Neuronal stem cell (in vitro differentiated cells): ENCODE results near the gene LRCH3.

Experiments
- DNase-seq: peaks from one replicate; pipeline ENCODE4 v3.0.0-alpha.2; 2013; ENCODE audit warnings: low spot score
- H2AFZ ChIP-seq: one replicate; pipeline ENCODE4 v1.6.1; 2013; ENCODE audit warnings: mild to moderate bottlenecking, low read length, inconsistent platforms
- H2AK5ac ChIP-seq: 2 replicates; pipeline ENCODE4 v1.6.1; 2013; ENCODE audit warnings: low read depth, mild to moderate bottlenecking, inconsistent platforms, low read length, moderate library complexity, mixed read lengths
- H2BK120ac ChIP-seq: 2 replicates; pipeline ENCODE4 v1.6.1; 2013; ENCODE audit warnings: low read depth, mild to moderate bottlenecking, inconsistent platforms, low read length, moderate library complexity, mixed read lengths
- H2BK12ac ChIP-seq: one replicate; pipeline ENCODE4 v1.6.1; 2013; ENCODE audit warnings: low read length, inconsistent platforms
- H2BK15ac ChIP-seq: 2 replicates; pipeline ENCODE4 v1.6.1; 2013; ENCODE audit warnings: mild to moderate bottlenecking, low read length, inconsistent platforms, mixed read lengths
- H2BK5ac ChIP-seq: one replicate; pipeline ENCODE4 v1.6.1; 2013; ENCODE audit warnings: inconsistent platforms, mild to moderate bottlenecking, low read length, moderate library complexity
- H3K14ac ChIP-seq: one replicate; pipeline ENCODE4 v1.6.1; 2013; ENCODE audit warnings: low read length, inconsistent platforms
- H3K18ac ChIP-seq: 2 replicates; pipeline ENCODE4 v1.6.1; 2013; ENCODE audit warnings: low read length, inconsistent platforms
- H3K23ac ChIP-seq: 2 replicates; pipeline ENCODE4 v1.6.1; 2013; ENCODE audit warnings: low read depth, mild to moderate bottlenecking, mixed read lengths, low read length, inconsistent platforms; ENCODE audit not compliant: poor library complexity
- H3K27ac ChIP-seq: replicated peaks from 3 replicates; pipeline ENCODE4 v1.5.1; 2013; ENCODE audit warnings: low read length, inconsistent platforms
- H3K27me3 ChIP-seq, 3 experiments: 2 replicates each; pipeline ENCODE4 v1.6.1; 2013; ENCODE audit warnings: low read length in 3 of 3, mild to moderate bottlenecking in 2 of 3, inconsistent platforms in 1 of 3, low read depth in 1 of 3, mixed read lengths in 1 of 3, moderate library complexity in 1 of 3; ENCODE audit not compliant: control insufficient read depth in 3 of 3, insufficient read depth in 3 of 3
- H3K36me3 ChIP-seq, 2 donors: replicated peaks in 1 of 2; 2 replicates each; pipeline ENCODE4 v1.6.1; 2013; ENCODE audit warnings: low read length in 2 of 2; ENCODE audit not compliant: control insufficient read depth in 2 of 2, insufficient read depth in 2 of 2
- H3K4ac ChIP-seq: 2 replicates; pipeline ENCODE4 v1.6.1; 2013; ENCODE audit warnings: inconsistent platforms, mild to moderate bottlenecking, low read length, moderate library complexity
- H3K4me1 ChIP-seq, 2 donors: 1 replicate in 1 of 2; 2 replicates in 1 of 2; pipeline ENCODE4 v1.6.1; 2013; ENCODE audit warnings: low read length in 2 of 2, low read depth in 1 of 2; ENCODE audit not compliant: control insufficient read depth in 2 of 2, insufficient read depth in 1 of 2
- H3K4me2 ChIP-seq: one replicate; pipeline ENCODE4 v1.6.1; 2013; ENCODE audit warnings: mild to moderate bottlenecking, low read length, inconsistent platforms; ENCODE audit not compliant: insufficient read depth, poor library complexity, severe bottlenecking
- H3K4me3 ChIP-seq, 2 donors: 2 replicates each; pipeline ENCODE4 v1.5.1; 2013; ENCODE audit warnings: low read length in 2 of 2, mild to moderate bottlenecking in 2 of 2, inconsistent platforms in 1 of 2, moderate library complexity in 1 of 2
- H3K79me1 ChIP-seq: one replicate; pipeline ENCODE4 v1.6.1; 2013; ENCODE audit warnings: low read depth, mild to moderate bottlenecking, inconsistent platforms, low read length, moderate library complexity
- H3K9ac ChIP-seq: one replicate; pipeline ENCODE4 v1.6.1; 2013; ENCODE audit warnings: mild to moderate bottlenecking, low read depth, low read length, inconsistent platforms; ENCODE audit not compliant: poor library complexity
- H3K9me3 ChIP-seq, 2 donors: replicated peaks in 1 of 2; 2 replicates each; pipeline versions ENCODE3 to v1.6.1; 2013; ENCODE audit warnings: low read length in 2 of 2, mild to moderate bottlenecking in 2 of 2, inconsistent platforms in 1 of 2, low read depth in 1 of 2, mixed read lengths in 1 of 2, moderate library complexity in 1 of 2; ENCODE audit not compliant: control insufficient read depth in 2 of 2, insufficient read depth in 1 of 2
- H4K8ac ChIP-seq: one replicate; pipeline ENCODE4 v1.6.1; 2013; ENCODE audit warnings: low read depth, mild to moderate bottlenecking, inconsistent platforms, low read length, moderate library complexity
- H4K91ac ChIP-seq: one replicate; pipeline ENCODE4 v1.6.1; 2013; ENCODE audit warnings: low read length, low read depth, mild to moderate bottlenecking, inconsistent platforms; ENCODE audit not compliant: poor library complexity
- WGBS, 2 donors: extraction: QIAGEN DNeasy Blood & Tissue Kit; methylation state at CpG; one replicate each; pipeline ENCODE4 v1.1.7; 2013; ENCODE audit warnings: missing lambda C conversion rate in 2 of 2, mixed read lengths in 1 of 2; ENCODE audit not compliant: insufficient read length in 2 of 2, insufficient replicate concordance in 1 of 2; ENCODE audit errors: extremely low coverage in 2 of 2; 5-methylcytosine and 5-hydroxymethylcytosine counted together

The LRCH3 gene

DNA sequence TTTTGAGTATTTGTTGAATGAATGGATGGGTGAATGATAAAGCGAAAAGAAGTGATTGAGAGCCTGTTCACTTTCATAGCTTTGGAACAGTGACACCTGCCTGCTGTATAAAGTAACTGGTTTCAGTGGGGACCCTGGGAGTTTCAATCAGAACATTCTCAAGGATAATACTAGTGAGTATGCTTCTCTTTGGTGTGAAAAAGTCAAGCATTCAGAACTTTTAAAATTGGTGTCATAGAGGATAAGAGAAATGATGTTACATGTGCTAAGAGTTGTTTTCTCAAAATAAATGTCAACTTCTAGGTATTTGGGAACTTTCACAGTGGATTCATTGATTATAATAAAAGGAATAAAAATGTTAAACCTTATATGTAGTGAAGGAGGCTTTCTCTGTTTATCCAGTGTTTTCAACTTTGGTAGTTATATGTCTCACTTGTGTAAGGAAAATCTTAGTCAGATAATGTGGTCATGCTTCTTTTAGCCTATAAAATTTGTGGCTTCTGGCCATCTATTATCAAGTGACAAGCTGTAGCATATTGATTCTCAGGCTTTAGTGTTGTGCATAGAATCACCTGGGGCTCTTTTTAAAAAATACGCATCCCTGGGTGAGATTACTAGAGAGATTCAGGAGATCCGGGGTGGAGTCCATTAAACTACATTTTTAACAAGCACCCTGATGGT is 11.9 kb downstream of the LRCH3 start:
- no peak overlapping the region for H3K23ac ChIP-seq
- H2AK5ac ChIP-seq, result no peak overlapping the region
- H3K14ac ChIP-seq, result no peak overlapping the region
- peaks cover 0 to under 1% of the 10 kb centered on the region in 2 donors for H3K4me1 ChIP-seq
- H2BK5ac ChIP-seq, result no peak overlapping the region
- peaks cover 0 to 9% of the 10 kb centered on the region in 2 donors for H3K9me3 ChIP-seq
- no peak overlapping the region for H3K4me2 ChIP-seq
- no peak overlapping the region for H3K4me3 ChIP-seq
- no peak overlapping the region for H3K27ac ChIP-seq
- no peak overlapping the region for H3K18ac ChIP-seq
- 100% methylated on average over 1 of the region's 3 CpGs; no CpG with 5 or more reads in 1 of the 2 donors for WGBS, 2 donors
- H3K27me3 ChIP-seq, result no peaks in the 10 kb centered on the region
- no peaks in the 10 kb centered on the region for H3K79me1 ChIP-seq
- H3K9ac ChIP-seq, result no peak overlapping the region
- no peak overlapping the region for H4K8ac ChIP-seq
- H2AFZ ChIP-seq, result no peak overlapping the region
- H4K91ac ChIP-seq, result no peak overlapping the region
- H2BK120ac ChIP-seq, result no peak overlapping the region
- H2BK12ac ChIP-seq, result no peak overlapping the region
- DNase-seq, result no peak
- peaks cover 0 to 27% of the 10 kb centered on the region in 2 donors for H3K36me3 ChIP-seq
- no peak overlapping the region for H3K4ac ChIP-seq
- no peak overlapping the region for H2BK15ac ChIP-seq

- Histone ChIP-seq H2BK12ac (no peak overlapping the region), H3K36me3 (peaks cover 0 to 26% of the 10 kb centered on the region in 2 donors)
Observed at GRCh38 chr3:197804511-197804910, 13.5 kb downstream of the LRCH3 start.

DNA sequence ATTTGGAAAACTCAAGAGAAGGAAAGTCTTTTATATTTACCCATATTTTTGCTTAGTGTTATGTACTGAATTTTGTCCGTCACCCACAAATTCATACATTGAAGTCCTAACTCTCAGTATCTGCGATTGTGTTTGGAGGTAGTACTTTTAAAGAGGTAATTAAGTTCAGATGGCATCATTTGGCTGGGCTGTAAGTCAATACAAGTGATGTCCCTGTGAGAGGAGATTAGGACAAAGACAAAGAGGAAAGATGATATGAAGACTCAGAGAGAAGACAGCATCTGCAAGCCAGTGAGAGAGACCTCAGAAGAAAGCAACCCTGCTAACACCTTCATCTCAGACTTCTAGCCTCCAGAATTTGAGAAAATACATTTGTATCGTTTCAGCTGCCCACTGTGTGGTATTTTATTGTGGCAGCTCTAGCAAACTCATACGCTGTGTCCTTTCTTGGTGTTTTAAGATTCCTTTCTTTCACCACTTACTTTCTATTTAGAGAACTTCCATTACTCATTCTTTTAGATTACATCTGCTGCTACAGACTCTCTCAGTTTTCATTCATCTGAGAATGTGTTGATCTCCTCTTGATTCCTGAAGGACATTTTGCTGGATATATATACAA is 17.0 kb downstream of the LRCH3 start:
- Histone ChIP-seq H2BK120ac (no peak overlapping the region), H3K23ac (no peak overlapping the region), H3K4ac (no peak overlapping the region), H3K79me1 (no peaks in the 10 kb centered on the region), H3K4me1 (peaks cover 0 to 2% of the 10 kb centered on the region in 2 donors), H2BK12ac (no peak overlapping the region), H2BK15ac (no peak overlapping the region), H3K27ac (no peak overlapping the region), H4K8ac (no peak overlapping the region), H2AK5ac (no peak overlapping the region), H3K4me3 (no peak overlapping the region), H2AFZ (no peak overlapping the region), H3K9ac (no peak overlapping the region), H2BK5ac (no peak overlapping the region), H3K36me3 (peaks cover 0 to 25% of the 10 kb centered on the region in 2 donors), H4K91ac (no peak overlapping the region), H3K27me3 (no peaks in the 10 kb centered on the region), H3K14ac (no peak overlapping the region), H3K18ac (no peak overlapping the region), H3K4me2 (no peak overlapping the region), H3K9me3 (peaks cover 0 to 3% of the 10 kb centered on the region in 2 donors)
- DNase-seq, result no peak
- no CpG with 5 or more reads among the region's 4 CpGs for WGBS, 2 donors

More at GRCh38 chr3:197804511-197804910, 13.5 kb downstream of the LRCH3 start:
- Histone ChIP-seq H3K4me2 (no peak overlapping the region), H2BK5ac (no peak overlapping the region), H3K9me3 (peaks cover 0 to 9% of the 10 kb centered on the region in 2 donors), H3K4me1 (peaks cover 0 to 2% of the 10 kb centered on the region in 2 donors), H2AFZ (no peak overlapping the region), H2AK5ac (no peak overlapping the region), H3K79me1 (no peaks in the 10 kb centered on the region), H3K4me3 (no peak overlapping the region), H3K18ac (no peak overlapping the region), H3K23ac (no peak overlapping the region), H3K27me3 (no peaks in the 10 kb centered on the region), H2BK120ac (no peak overlapping the region), H3K4ac (no peak overlapping the region), H4K8ac (no peak overlapping the region), H2BK15ac (no peak overlapping the region), H3K14ac (no peak overlapping the region), H3K9ac (no peak overlapping the region), H3K27ac (no peak overlapping the region), H4K91ac (no peak overlapping the region)
- no CpG with 5 or more reads among the region's 4 CpGs for WGBS, 2 donors
- DNase-seq, result no peak

GRCh38 chr3:197809356-197810020 is 18.4 kb downstream of the LRCH3 start:
- no peak for DNase-seq
- WGBS, 2 donors, result no CpG with 5 or more reads among the region's 2 CpGs
- no peak overlapping the region for H2BK5ac ChIP-seq

More at GRCh38 chr3:197809356-197810020, 18.4 kb downstream of the LRCH3 start:
- Histone ChIP-seq H2BK15ac (no peak overlapping the region), H3K36me3 (peaks cover 0 to 20% of the 10 kb centered on the region in 2 donors), H3K9ac (no peak overlapping the region), H2AK5ac (no peak overlapping the region), H2BK120ac (no peak overlapping the region), H3K4me3 (no peak overlapping the region), H3K4ac (no peak overlapping the region), H2BK12ac (no peak overlapping the region), H3K18ac (no peak overlapping the region), H4K8ac (no peak overlapping the region), H3K27ac (no peak overlapping the region), H3K4me1 (peaks cover 0 to 2% of the 10 kb centered on the region in 2 donors), H3K4me2 (no peak overlapping the region), H3K14ac (no peak overlapping the region), H3K9me3 (peaks cover 0 to 5% of the 10 kb centered on the region in 2 donors), H3K23ac (no peak overlapping the region), H2AFZ (no peak overlapping the region), H4K91ac (no peak overlapping the region), H3K79me1 (no peaks in the 10 kb centered on the region), H3K27me3 (no peaks in the 10 kb centered on the region)
